ENCODE results near the gene PRDX5. TPM values are rescaled to one million over a fixed set of nuclear protein-coding genes. Genes with fewer than 3 reads are reported as not detected.

The PRDX5 gene
- total RNA-seq, 1 donor from 2014 or later: 362 TPM

DNA sequence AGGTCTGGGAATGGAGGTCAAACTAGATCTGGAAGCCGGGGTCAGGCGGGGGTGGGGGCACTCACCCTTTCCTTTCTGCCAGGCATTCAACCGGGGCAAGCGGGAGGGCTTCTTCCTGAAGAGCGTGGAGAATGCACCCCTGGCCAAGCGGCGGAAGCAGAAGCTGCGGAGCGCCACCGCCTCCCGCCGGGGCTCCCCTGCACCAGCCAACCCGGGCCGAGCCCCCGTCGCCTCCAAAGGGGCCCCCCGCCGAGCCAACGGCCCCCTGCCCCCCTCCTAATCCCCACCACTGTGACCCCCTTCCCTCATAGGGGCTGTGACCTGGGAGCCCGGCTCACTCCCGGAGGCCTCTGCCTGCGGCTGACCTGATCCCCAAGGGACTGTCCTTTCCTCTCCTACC lies 53.3 kb downstream of the PRDX5 start:
- intact Hi-C loops (cut with micrococcal nuclease): no loop called here
- no peak for DNase-seq
- no peak for ATAC-seq

Small RNAs within 50 kb of the gene (microRNA-seq; reads per million reads assigned to microRNA genes)
- not detected for gene MIR1237 (ENCODE audit: borderline number of aligned reads)
- not detected for gene MIR7155 (ENCODE audit: borderline number of aligned reads)

Other genes with a start within 250 kb of the PRDX5 start
- gene MACROD1, start 152.0 kb upstream of the PRDX5 start, total RNA-seq: 139 TPM
- 127 TPM for gene STIP1, start 131.9 kb upstream of the PRDX5 start, total RNA-seq
- 6.9 TPM for gene FERMT3, start 111.4 kb upstream of the PRDX5 start, total RNA-seq
- 84.9 TPM for gene TRPT1, start 91.9 kb upstream of the PRDX5 start, total RNA-seq
- 73.9 TPM for gene NUDT22, start 91.8 kb upstream of the PRDX5 start, total RNA-seq
- gene DNAJC4, start 87.6 kb upstream of the PRDX5 start, total RNA-seq: 59.1 TPM
- 305 TPM for gene VEGFB, start 83.5 kb upstream of the PRDX5 start, total RNA-seq
- 50.0 TPM for gene FKBP2, start 77.0 kb upstream of the PRDX5 start, total RNA-seq
- 132 TPM for gene PPP1R14B, start 71.2 kb upstream of the PRDX5 start, total RNA-seq
- gene PLCB3, start 66.6 kb upstream of the PRDX5 start, total RNA-seq: 12.0 TPM
- gene BAD, start 33.5 kb upstream of the PRDX5 start, total RNA-seq: 98.7 TPM
- gene GPR137, start 32.3 kb upstream of the PRDX5 start, total RNA-seq: 33.6 TPM
- gene KCNK4, start 26.8 kb upstream of the PRDX5 start, total RNA-seq: not detected
- not detected for gene CATSPERZ, start 17.8 kb upstream of the PRDX5 start, total RNA-seq
- gene ESRRA, start 12.6 kb upstream of the PRDX5 start, total RNA-seq: 256 TPM
- gene TRMT112, start 562 bp upstream of the PRDX5 start, total RNA-seq: 83.4 TPM
- gene CCDC88B, start 22.1 kb downstream of the PRDX5 start, total RNA-seq: 7.2 TPM
- 15.1 TPM for gene RPS6KA4, start 41.0 kb downstream of the PRDX5 start, total RNA-seq
- gene SLC22A11, start 237.8 kb downstream of the PRDX5 start, total RNA-seq: not detected

Data from left ventricle myocardium superior (tissue), 1 donor.